Kidney capillary endothelial cell (primary cell): ENCODE measurements around the gene TNFRSF21.

ENCODE experiments used
- DNase-seq: peaks from one replicate; pipeline ENCODE4 v3.0.0-alpha.2; 2018; ENCODE audit warnings: low spot score

Gene TNFRSF21

GRCh38 chr6:47321577-47321976 lies 11.9 kb upstream of the TNFRSF21 start:
- DNase-seq, result no peak

- no peak for DNase-seq
These were observed 10.2 kb upstream of the TNFRSF21 start for GRCh38 chr6:47319867-47320266.

DNA sequence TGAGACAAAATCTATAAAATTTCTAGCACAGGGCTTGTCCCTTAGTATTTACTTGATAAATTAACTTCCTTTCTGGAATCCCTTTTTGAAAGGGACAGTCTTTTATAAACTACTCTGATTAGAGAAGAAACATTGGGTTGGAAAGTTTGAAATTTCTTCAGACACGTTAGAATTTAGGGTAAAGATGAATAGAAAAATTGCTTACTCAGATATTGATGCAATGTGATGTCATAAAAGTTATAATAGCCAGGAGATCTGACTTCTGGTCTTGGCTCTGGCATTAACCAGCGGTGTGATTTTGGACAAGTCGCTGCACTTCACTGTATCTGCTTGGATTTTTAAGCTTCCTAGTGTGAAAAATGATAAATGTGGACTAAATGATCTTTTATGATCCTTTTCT lies 9.7 kb upstream of the TNFRSF21 start:
- DNase-seq, result no peak

DNA sequence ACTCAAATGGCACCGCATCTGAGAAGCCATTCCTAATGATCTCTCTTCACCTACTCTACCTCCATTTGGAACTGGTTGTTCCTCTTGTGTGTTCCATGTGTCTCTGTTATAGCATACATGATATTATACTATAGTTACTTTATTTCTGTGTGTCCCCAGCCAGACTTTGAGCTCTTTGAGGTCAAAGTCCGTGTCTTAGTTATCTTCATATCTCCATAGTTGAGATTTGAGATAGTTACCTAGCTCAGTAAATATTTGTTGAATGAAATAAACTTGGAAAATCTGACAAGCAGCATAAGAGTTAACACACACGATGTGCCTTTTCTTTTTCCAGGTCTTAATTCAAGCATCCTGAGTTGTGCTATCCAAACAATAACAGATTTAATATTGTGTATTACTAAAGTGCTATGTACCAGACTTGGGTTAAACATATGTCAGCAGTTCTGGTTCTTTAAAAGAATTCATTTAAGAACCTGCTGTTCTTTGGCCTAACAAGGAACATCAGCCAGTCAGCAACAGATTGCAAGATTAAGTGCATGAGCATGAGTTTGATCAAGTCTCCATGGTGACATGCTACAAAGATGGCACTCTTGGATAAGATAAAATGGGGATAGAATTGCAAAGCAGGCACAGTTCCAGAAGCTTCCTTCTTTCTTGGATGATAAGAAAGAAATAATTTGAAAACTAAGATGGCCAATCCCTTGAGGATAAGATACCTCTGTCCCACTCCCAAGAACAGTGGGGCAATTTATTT lies 8.7 kb upstream of the TNFRSF21 start:
- DNase-seq, result no peak

GRCh38 chr6:47315181-47315580 lies 5.5 kb upstream of the TNFRSF21 start:
- peak; percentile 14 for DNase-seq

GRCh38 chr6:47310131-47310480 lies 401 bp upstream of the TNFRSF21 start:
- DNase-seq, result no peak

GRCh38 chr6:47308552-47309290 lies 984 bp downstream of the TNFRSF21 start:
- DNase-seq, result peak; percentile 27

GRCh38 chr6:47308198-47308517 lies 1.5 kb downstream of the TNFRSF21 start:
- DNase-seq, result no peak

- no peak for DNase-seq
These were observed 2.1 kb downstream of the TNFRSF21 start for GRCh38 chr6:47307362-47308197.

DNA sequence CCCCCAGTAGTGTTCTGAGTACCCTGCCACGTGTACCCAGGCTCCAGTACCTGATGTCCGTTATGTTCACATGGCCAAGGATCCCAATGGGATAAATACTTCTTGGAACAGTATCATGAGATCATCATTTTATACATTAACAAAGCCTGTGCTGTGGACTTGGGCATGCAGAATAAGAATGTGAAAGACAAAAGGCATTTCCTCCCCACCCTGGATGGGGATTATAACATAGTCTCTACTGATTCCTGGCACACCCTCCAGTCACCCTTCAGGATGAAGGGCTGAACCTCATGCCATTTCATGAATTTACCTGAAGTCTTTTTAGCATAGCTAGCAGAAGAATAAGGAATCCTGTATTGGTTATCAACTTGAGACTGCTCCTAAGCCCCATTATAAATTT lies 2.8 kb downstream of the TNFRSF21 start:
- no peak for DNase-seq

DNA sequence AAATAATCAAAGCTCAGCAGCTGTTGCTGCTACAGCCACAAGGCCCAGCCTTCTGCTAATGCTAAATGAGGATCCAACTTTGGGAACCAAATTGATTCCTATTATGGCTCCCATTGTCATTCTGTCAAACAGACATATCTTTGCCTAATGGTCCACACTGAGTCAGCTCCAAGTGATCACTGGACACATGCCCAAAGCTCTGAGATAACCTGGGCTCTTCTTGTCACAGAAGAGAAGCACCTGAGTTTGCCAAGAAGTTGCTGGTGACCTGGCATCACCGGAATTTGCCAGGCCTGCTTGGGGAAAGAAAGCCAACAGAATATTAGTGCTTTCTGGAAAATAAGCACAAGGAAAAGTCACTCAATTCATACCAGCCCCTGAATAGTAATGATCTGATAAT lies 5.8 kb downstream of the TNFRSF21 start:
- DNase-seq, result no peak

DNA sequence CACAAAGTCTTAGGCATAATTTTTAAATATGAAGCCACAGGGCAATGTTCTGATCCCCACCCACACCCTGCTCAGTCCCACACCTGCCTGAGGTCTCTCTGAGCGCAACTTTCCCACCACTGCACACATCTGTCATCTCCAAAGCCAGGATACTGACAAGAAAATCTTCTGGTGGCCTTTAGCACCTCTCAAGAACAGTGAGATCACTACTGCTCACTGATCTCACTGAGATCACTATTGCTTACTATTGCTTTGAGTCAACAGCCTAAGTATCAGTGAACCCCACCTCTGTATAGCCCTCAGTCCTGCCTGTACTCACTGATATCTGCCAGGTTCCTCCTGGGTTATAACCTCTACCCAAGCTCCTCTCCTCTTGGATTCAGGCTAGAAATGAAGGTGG lies 6.4 kb downstream of the TNFRSF21 start:
- DNase-seq, result no peak

DNA sequence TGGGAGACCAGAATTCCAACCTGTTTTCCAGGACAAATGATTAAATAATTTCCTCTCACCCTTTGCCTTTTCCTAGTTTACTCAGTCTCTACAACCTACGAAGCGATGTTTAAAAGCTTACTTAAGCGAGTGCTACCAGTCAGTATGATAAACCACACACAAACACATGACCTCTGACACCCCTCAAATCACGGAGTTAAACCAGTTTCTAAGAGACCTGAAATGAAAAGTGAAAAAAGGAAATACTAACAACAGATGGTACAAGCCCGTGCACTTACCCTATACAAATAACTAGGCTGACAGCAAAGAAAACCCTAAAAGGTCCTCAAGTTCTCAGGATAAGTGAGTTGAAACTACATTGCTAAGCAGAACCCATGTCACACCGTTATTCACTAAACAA lies 7.7 kb downstream of the TNFRSF21 start:
- DNase-seq, result no peak

GRCh38 chr6:47301441-47301840 lies 8.3 kb downstream of the TNFRSF21 start:
- DNase-seq, result no peak

DNA sequence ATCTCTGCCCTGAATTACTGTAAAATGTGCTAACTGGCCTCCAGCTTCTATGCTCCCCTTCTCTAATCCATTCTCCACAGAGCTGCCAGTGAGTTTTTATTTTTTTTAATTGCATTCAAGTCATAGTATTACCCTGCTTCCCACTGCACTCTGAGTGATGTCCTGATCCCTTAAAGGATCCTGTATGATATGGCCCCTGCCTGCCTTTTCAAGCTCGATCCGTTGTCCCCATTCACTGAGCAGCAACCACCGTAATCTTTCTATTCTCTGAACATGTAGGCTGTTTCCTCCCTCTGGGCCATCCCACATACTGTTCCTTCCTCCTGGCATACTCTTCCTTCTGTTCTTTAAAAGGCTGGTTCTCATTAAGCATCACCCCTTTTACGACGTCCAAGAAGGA lies 9.3 kb downstream of the TNFRSF21 start:
- no peak for DNase-seq

DNA sequence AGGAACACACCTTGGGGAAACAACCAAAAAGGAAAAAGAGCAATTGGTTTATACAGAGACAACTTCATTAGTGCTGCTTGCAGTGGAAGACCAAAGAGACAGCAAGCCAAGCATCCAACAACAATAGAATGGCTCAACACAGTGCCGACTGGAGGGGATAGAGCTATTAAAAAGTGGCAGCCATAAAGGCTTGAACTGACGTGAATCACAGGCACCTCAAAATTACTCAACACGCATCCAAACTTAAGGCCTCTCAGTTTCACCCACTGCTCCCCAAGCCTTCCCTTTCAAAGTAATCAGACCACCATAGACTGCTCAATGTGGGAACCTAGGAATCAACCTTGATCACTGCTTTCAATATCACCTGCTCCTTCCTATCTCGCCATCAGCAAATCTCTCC lies 9.7 kb downstream of the TNFRSF21 start:
- DNase-seq, result no peak

DNA sequence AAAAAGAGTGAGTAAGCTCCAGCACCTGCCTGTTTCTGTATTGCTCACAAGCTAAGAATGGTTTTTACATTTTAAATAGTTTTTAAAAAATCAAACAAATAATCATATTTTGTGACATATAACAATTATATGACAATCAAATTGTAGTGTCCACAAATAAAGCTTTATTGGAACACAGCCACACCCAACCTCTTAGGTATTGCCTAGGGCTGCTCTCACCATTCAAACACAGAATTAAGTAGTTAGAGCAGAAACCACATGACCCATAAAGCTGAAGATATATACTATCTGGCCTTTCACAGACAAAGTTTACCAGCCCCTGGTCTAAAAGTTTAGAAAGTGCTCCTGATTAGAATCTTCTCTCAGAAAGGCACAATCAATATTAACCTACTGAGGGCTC lies 11.2 kb downstream of the TNFRSF21 start:
- DNase-seq, result no peak

DNA sequence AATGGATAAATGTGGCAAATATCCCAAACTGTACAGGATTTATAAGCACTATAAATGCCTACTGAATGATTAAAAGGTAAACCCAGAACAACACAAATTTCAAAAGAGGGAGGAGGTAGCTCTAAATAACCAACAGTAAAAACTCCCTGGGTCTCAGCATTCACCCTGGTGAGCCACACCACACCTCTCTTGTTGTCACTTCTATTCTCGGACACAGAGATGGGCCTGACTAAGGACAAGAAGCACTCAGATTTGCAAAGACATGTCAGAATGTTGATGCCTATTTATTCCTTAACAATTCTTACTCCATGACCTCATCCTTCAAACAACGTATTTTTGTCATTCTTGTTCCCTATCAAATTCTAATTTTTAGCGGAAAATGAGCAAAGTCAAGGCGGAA lies 14.7 kb downstream of the TNFRSF21 start:
- DNase-seq, result no peak

DNA sequence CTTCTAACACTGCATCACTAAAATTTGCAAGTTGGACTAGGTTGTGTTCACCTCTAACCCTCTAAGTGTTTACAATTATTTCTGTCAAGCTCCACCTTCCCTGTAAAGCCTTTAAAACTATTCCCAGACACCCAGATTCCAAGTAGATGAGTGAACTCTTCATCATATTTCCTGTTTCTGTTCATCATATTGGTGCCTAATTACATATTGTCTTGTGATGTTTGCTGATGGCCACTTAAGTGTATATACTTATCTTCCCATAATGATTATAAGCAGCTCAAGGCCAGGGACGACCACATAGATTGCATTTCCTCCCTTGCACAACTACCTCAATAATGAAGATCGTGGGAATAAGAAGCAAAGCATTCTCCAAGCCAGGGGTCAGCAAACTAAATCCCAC lies 16.8 kb downstream of the TNFRSF21 start:
- DNase-seq, result no peak

GRCh38 chr6:47292027-47292426 lies 17.7 kb downstream of the TNFRSF21 start:
- DNase-seq, result no peak

- no peak for DNase-seq
These were observed 19.4 kb downstream of the TNFRSF21 start for GRCh38 chr6:47290124-47290834.
